GM12892 (cell line): Measurements from ENCODE around the gene ZNRD2.
A peak's percentile ranks its signal among the peaks of the same experiment; 100 is the strongest.

Experiments used
- POLR2A ChIP-seq: IDR thresholded peaks from 2 replicates; pipeline ENCODE4 v1.6.1; 2011; ENCODE audit warnings: low read depth, low read length, control low read depth
- POLR2AphosphoS5 ChIP-seq: IDR thresholded peaks from 2 replicates; pipeline ENCODE4 v1.6.1; 2011; ENCODE audit warnings: low read depth, low read length, control low read depth
- TAF1 ChIP-seq: IDR thresholded peaks from 2 replicates; pipeline ENCODE4 v1.6.1; 2011; ENCODE audit warnings: low read depth, mild to moderate bottlenecking, control low read depth, low read length, borderline replicate concordance

DNA sequence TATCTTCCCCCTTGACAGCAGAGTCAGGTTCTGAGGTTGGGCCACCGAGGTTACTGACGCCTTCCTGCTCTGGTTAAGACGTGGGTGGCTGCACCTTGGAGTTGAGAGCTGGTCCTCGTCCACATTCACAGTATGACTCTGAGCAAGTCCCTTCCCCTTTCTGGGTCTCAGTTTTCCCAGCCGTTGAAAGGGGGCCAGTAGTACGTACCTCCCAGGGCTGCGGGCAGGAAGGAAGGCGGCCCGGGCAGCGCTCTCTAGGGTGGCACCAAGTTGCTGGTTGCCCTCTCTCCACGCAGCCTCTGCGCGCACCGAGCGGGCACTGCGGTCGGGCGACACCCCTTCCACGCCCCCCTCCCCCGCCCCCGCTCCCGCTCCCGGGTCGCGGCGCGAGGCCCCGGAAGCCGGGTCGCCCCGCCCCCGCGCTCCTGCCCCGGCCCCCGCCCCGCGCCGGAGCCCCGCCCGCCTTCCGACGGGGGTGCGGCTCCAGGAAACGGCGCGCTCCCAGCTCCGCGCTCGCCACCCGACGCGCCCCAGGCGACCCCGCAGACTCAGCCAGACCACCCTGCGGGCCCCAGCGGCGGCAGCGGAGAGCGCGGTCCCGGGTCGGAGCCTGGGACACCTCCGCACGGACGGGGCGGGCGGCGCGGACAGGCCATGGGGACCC, 5.4 kb downstream of the ZNRD2 start, which contains the start of gene EHBP1L1:
- TF ChIP-seq POLR2A, result peak; percentile 58; the same call in 1 of the 2 replicates
- TF ChIP-seq POLR2AphosphoS5, result peak; percentile 77
- TF ChIP-seq TAF1, result 0 out of 2 replicates have a peak, but pooled peaks have one; percentile 15
